Breast epithelium (tissue), 3 donors: Measurements from ENCODE around the gene CYP4F3.

Source experiments
- CTCF ChIP-seq, 3 donors: fragments of 450-650 bp; IDR thresholded peaks; one replicate each; pipeline ENCODE4 v1.5.1; 2016 to 2017; ENCODE audit warnings: antibody characterized with exemption in 3 of 3, mild to moderate bottlenecking in 3 of 3, moderate library complexity in 3 of 3
- POLR2A ChIP-seq: fragments of 450-650 bp; IDR thresholded peaks from one replicate; pipeline ENCODE4 v1.6.1; 2016; ENCODE audit warnings: antibody characterized with exemption, mild to moderate bottlenecking, moderate library complexity

- TF ChIP-seq CTCF (IDR thresholded peaks at IDR 0.05) = no peak
- no peak for TF ChIP-seq POLR2A
These were observed 15.8 kb downstream of the CYP4F3 start for GRCh38 chr19:15656467-15656866.
